Head of caudate nucleus (tissue), 42 donors: ENCODE measurements around the gene SORCS2.
A peak's percentile ranks its signal among the peaks of the same experiment; 100 is the strongest.

Source experiments
- DNase-seq, 42 donors: peaks; one replicate each; pipeline versions ENCODE4 v3.0.0 to v3.0.0-alpha.2; 2020 to 2021; ENCODE audit warnings: mixed read lengths in 7 of 42
- intact Hi-C: fragments of 100-400 bp; cut with DNase I; formaldehyde crosslinking; loops from one replicate; pipeline ENCODE4 v1.15.0; 2022

Gene SORCS2

GRCh38 chr4:7322166-7322991, 130.0 kb downstream of the SORCS2 start:
- intact Hi-C loops, result no loop called here
- DNase-seq, result peak in 36 of 42 donors; percentile 37 to 90 (median 66)

- peak in 1 of 42 donors; percentile 26 for DNase-seq
- intact Hi-C loops, result no loop called here
Measured at GRCh38 chr4:7323461-7323871, 131.1 kb downstream of the SORCS2 start.

DNA sequence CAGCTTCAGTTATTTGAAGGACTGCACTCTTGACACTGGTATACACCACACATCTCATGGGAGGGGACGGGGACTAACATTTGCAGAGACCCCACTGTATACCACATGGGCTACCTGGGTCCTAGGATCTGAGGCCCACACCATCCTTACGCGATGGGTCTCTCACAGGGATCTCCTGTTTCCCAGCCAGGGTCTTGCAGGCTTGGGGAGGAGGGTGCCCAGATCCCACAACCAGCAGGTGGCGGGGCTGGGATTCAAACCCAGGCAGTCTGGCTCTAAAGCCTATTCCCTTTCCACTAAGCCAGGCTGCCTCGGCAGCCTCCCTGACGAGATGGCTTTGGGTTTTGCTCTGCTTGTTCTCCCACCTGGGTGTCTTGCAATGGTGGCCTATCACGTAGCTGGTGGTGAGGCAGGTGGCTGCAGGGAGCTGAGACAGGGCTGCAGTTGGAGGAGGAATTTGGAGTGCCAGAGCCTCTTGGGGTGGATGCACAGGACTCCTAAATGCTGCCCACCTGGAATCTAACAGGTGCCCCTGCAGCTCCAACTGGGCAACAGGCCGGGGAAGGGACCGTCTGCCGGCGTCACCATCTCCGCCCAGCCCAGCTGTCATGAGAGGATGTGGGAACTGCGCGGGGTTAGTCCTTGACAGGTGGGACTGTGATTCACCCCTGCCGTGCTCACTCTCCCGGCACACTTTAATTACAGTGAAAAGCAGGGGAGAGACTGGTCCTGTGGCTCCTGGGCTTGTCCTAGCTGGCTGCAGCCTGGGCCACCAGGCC, 131.7 kb downstream of the SORCS2 start:
- DNase-seq, result peak in 39 of 42 donors; percentile 28 to 87 (median 68)
- intact Hi-C loops, result no loop called here

DNA sequence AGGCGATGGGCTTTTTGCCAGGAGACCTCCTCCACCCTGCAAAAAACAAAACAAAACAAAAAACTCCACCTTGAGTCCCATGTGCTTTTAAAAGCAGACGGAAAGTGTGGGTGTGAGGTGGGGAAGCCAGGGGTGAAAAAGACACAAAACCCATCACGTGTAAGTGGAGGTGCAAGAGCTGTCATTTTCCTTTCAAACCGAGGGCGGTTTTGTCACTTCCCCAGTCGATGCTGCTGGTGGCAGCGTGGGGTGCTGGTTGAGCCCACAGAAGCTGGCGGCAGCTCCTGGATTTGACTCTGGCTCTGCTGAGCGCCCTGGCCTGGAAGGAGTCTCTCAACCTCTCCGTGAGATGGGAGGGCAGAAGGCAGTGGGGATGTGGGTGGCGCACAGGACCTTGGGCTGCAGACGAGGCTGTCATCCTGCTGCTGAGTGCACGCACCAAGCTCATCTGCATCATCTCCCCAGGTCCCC, 132.3 kb downstream of the SORCS2 start:
- DNase-seq, result peak in 40 of 42 donors; percentile 33 to 92 (median 68)
- intact Hi-C loops, result no loop called here

GRCh38 chr4:7325541-7325940, 133.2 kb downstream of the SORCS2 start:
- intact Hi-C loops, result no loop called here

DNA sequence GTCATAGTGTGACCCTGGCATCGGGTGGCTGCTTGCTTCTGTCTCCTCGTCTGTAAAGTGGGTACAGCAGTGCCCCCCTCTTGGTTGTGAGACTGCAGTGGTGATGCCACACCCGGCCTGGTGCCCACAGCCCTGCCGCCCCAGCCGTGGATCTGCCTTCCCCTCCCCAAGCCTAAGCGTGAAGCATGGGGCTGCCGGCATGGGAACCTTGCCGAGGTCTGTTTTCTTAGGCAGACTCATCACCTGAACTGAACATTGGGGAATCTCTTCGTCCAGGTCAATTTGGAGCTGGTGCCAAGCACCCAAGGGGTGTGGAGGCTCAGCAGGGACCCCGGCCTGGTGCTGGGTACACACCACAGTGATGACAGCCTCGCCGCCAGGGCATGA, 134.0 kb downstream of the SORCS2 start:
- intact Hi-C loops, result no loop called here
- DNase-seq, result peak in 1 of 42 donors; percentile 32

More at GRCh38 chr4:7325541-7325940, 133.2 kb downstream of the SORCS2 start:
- DNase-seq, result peak in 1 of 42 donors; percentile 1

- peak in 24 of 42 donors; percentile 30 to 85 (median 56) for DNase-seq
- intact Hi-C loops, result no loop called here
Measured at GRCh38 chr4:7326693-7327340, 134.5 kb downstream of the SORCS2 start.

- peak in 1 of 42 donors; percentile 2 for DNase-seq
- intact Hi-C loops, result no loop called here
Measured at GRCh38 chr4:7327341-7327885, 135.1 kb downstream of the SORCS2 start.

DNA sequence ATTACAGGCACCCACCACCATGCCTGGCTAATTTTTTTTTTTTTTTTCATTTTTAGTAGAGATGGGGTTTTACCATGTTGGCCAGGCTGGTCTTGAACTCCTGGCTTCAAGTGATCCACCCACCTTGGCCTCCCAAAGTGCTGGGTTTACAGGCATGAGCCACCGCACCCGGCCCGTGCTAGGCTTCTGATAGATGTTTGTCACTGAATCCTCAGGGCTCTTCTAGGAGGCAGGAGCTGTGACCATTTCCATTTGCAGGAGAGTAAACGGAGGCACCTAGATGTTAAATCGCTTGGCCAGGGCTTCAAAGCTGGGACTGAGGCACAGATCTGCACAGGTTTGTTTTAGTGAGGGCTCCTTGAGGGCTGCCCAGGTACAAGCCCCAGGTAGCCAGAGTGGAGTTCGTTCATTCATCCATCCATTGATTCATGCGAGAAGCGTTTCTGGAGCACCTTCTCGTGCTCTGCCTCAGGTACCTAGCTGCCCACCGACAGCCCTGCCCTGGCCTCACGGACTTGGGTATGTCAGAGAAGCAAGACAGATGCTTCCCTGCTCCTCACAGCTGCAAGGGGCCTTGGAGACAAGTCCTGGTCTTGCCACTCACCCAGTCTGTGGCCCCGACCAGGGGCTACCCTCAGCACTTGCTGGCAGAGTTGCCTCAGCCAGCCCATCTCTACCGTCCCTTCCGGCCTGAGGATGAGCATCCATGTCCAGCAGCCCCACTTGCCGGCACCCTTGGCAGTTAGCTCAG, 136.0 kb downstream of the SORCS2 start:
- peak in 1 of 42 donors; percentile 1 for DNase-seq
- intact Hi-C loops, result no loop called here

- intact Hi-C loops, result no loop called here
- DNase-seq, result peak in 31 of 42 donors; percentile 3 to 87 (median 61)
Measured at GRCh38 chr4:7328913-7329638, 136.7 kb downstream of the SORCS2 start.

DNA sequence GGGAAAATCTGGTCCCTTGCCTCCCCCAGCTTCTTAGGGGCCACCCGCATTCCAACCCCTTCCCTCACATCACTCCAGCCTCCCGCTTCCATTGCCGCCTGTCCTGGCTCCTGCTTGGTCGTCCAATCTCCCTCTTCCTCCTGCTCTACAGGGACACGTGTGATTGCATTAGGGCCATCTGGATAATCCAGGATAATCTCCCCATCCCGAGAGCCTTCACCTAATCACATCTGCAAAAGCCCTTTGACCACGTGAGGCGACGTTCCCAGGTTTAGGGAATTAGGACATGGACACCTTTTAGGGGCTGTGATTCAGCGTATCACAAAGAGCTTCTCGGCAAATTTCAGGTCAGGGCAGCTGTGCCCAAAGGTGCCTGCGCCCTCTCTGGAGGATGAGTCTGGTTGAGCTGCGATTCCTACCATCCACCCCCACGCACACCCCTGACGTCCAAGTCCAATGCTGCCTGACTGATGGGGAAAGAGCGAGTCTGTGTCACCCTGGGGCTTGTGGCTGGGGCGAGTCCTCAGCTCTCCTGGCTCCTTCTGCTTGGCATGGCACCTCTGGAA, 137.8 kb downstream of the SORCS2 start:
- no peak for DNase-seq

DNA sequence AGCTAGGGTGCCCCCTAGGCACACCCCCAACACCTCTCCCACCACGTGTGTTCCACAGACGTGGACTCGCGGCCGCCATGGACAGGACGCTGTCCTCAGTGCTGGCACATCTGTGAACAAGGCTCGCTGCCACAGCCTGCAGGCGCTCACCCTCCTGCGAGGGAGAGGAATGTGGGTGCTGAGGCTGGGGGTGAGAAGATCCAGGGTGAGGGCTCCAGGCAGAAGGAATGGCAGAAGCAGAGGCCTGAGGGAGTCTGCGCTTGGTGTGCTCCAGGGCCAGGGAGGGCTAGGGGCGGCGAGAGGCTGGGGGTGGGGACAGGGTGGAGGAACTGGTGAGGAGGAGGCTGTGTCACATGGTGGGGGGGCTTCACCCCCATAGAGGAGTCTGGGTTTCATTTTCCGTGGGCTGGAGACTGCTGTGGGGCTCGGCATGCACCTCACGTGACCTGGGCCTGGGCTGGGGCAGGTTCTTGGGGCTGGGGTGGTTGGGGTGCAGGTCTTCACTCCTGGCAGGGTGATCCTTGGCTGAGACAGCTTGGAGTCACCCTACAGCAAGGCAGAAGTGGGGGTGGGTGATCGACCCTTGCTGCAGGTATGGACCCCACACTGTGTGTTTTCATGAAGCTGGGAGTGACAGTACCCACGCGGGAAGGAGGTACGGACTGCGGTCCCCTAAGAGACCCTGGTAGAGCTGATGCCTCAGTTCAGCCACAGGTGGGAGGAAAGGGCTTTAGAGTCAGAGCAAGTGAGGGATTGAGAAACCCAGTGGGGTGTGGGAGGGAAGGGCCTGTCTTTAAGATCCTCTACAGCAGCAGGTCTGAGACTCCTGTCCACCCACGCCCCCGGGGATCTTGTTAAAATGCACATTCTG, 138.7 kb downstream of the SORCS2 start:
- peak in 1 of 42 donors; percentile 29 for DNase-seq
- intact Hi-C loops, result no loop called here

More for the DNA sequence above, 137.8 kb downstream of the SORCS2 start:
- intact Hi-C loops, result no loop called here

DNA sequence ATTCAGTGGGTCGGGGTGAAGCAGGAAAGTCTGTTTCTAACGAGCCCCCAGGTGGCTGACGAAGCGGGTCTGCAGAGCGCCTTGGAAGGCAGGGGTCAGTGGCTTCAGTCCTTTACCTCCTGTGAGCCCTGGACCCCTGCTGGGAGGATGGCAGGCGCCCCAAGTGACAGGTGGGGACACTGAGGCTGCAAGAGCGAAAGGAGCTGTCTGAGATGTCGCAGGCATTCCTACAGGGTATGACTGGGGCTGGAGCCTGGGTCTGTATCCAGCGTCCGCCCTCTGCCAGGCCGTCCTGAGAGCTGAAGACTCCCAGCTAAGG, 139.3 kb downstream of the SORCS2 start:
- intact Hi-C loops, result no loop called here
- DNase-seq, result no peak

DNA sequence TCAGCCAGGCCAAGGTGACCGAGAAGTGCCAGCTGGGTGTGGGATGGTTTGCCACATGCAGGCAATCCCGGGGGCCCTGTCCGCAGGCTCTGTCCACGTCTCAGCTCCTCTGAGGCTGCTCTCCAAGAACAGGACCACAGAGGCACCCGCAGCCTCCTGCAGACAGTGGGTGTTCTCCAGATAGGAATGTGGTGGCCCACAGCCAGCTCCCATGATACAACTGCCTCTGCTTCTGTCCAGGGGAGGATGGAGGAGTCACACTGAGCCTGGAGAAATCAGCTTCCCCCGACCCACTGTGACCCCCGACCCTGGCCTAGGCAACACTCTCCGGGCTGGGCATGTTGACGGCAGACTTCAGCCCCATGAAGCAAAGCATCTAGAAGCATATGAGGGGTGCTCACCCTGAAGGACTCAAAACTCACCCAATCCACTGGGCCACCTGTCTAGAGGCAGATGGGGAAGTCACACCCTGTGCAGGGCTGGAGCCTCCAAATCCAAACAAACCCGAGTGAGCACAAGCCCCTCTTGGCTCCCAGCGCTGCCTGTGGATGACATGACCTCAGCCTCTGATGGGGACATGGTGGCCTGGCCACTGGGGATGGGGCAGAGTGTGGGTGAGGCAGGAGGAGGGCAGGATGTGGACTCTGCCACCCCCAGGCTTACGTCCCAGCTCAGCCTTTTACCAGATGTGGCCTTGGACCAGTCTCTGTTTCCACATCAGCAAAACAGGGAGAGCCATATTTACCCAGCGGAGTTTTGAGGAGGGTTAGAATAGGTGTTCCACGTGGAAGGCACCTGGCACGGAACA, 140.1 kb downstream of the SORCS2 start:
- DNase-seq, result peak in 1 of 42 donors; percentile 41
- intact Hi-C loops, result no loop called here

DNA sequence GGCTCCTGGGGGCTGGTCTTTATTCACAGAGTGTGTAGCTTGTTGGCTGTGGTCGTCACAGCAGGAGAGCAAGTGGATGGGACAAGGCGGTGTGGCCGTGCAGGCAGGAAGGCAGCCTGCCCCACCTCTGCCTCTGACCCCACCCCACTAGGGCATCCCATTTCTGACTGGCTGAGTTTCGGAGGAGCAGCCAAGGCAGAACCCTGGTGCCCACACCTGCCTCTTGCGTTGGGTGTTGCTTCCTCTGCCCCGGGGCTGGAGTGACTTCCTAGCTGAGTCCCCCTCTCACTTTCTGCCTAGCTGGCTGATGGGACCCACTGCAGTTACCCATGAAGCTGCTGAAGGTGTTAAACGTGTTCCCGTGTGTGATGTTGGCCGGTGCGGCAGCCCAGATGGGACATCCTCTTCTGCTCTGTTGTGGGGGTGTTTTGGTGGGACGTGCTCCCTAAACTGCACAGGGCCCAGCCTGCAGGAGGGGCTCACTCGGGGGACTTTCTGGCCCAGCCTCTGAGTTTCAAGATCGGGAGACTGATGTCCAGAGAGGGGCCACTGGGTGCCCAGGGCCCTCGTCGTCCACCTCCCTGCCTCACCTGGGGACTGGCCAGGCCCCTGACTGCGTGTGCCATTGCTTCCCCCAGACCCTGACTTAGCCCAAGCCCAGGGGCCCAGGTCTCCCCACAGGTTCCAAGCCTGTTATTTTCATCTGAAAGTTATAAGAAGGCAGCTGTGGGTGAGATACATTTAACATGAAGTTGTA, 140.9 kb downstream of the SORCS2 start:
- peak in 1 of 42 donors; percentile 28 for DNase-seq
- intact Hi-C loops, result no loop called here
